Neural cell (in vitro differentiated cells): Measurements from ENCODE around the gene PKP1. TPM values are rescaled to one million over a fixed set of nuclear protein-coding genes. Genes with fewer than 3 reads are reported as not detected.

Experiments used
- H2AFZ ChIP-seq: fragments of 200-600, 300-800 bp; sonication (generic), shearing (Covaris generic); 2 replicates; pipeline ENCODE4 v1.6.0; 2014; ENCODE audit warnings: low read depth, mild to moderate bottlenecking, antibody characterized with exemption, low read length, moderate library complexity
- H3F3A ChIP-seq: fragments of 200-600 bp; shearing (Covaris generic); 2 replicates; pipeline ENCODE4 v1.6.1; 2016; ENCODE audit warnings: mild to moderate bottlenecking, moderate library complexity, mixed read lengths, antibody characterized with exemption, low read length; ENCODE audit not compliant: insufficient read depth, poor library complexity, severe bottlenecking
- H3K27ac ChIP-seq: fragments of 200-600, 300-800 bp; sonication (generic), shearing (Covaris generic); 2 replicates; pipeline ENCODE4 v1.5.1; 2014; ENCODE audit warnings: mild to moderate bottlenecking, low read length, moderate library complexity
- H3K27me3 ChIP-seq: fragments of 300-800, 200-600 bp; sonication (generic), shearing (Covaris generic); 2 replicates; pipeline ENCODE4 v1.6.0; 2014; ENCODE audit warnings: mild to moderate bottlenecking, low read depth, low read length, moderate library complexity; ENCODE audit not compliant: insufficient read depth
- H3K36me3 ChIP-seq: fragments of 300-800, 200-600 bp; sonication (generic), shearing (Covaris generic); 2 replicates; pipeline ENCODE4 v1.5.1; 2014; ENCODE audit warnings: mild to moderate bottlenecking, antibody characterized with exemption, low read length, moderate library complexity; ENCODE audit not compliant: insufficient read depth
- H3K4me2 ChIP-seq: fragments of 300-800, 200-600 bp; sonication (generic), shearing (Covaris generic); 2 replicates; pipeline ENCODE4 v1.6.0; 2014; ENCODE audit warnings: mild to moderate bottlenecking, low read length
- H3K4me3 ChIP-seq: fragments of 300-800, 200-600 bp; sonication (generic), shearing (Covaris generic); 2 replicates; pipeline ENCODE4 v1.5.1; 2014; ENCODE audit warnings: mild to moderate bottlenecking, low read length, moderate library complexity
- H3K79me2 ChIP-seq: fragments of 200-600 bp; shearing (Covaris generic); replicated peaks from 2 replicates; pipeline ENCODE4 v1.6.0; 2014; ENCODE audit warnings: mild to moderate bottlenecking, low read length, moderate library complexity; ENCODE audit not compliant: insufficient read depth
- H3K9ac ChIP-seq: fragments of 300-800, 200-600 bp; sonication (generic), shearing (Covaris generic); 2 replicates; pipeline ENCODE4 v1.6.1; 2016; ENCODE audit warnings: mild to moderate bottlenecking, low read length, mixed read lengths
- H3K9me2 ChIP-seq: fragments of 200-600 bp; shearing (Covaris generic); 2 replicates; pipeline ENCODE4 v1.6.1; 2016; ENCODE audit warnings: mild to moderate bottlenecking, low read length, mixed read lengths; ENCODE audit not compliant: insufficient read depth
- H3K9me3 ChIP-seq: fragments of 200-600, 300-800 bp; sonication (generic), shearing (Covaris generic); 2 replicates; pipeline ENCODE4 v1.6.1; 2016; ENCODE audit warnings: mild to moderate bottlenecking, mixed run types, low read length, moderate library complexity, mixed read lengths
- H4K20me1 ChIP-seq: fragments of 200-600 bp; shearing (Covaris generic); 2 replicates; pipeline ENCODE4 v1.6.1; 2016; ENCODE audit warnings: mild to moderate bottlenecking, mixed run types; ENCODE audit not compliant: insufficient read depth
- CTCF ChIP-seq: fragments of 450-650 bp; IDR thresholded peaks from 2 replicates; pipeline ENCODE4 v1.5.1; 2014; ENCODE audit warnings: antibody characterized with exemption, mild to moderate bottlenecking, moderate library complexity; ENCODE audit not compliant: poor library complexity, severe bottlenecking
- EP300 ChIP-seq: fragments of 450-650 bp; conservative IDR thresholded peaks from 2 replicates; pipeline ENCODE4 v1.6.1; 2014; ENCODE audit warnings: antibody characterized with exemption, mild to moderate bottlenecking, moderate library complexity; ENCODE audit not compliant: poor library complexity, severe bottlenecking
- EZH2 ChIP-seq: fragments of 200-600, 300-800 bp; shearing (Covaris generic), sonication (generic); IDR thresholded peaks from 2 replicates; pipeline ENCODE4 v1.6.1; 2014; ENCODE audit warnings: antibody characterized with exemption, low read length, borderline replicate concordance, mild to moderate bottlenecking; ENCODE audit not compliant: insufficient read depth, poor library complexity, severe bottlenecking
- MXI1 ChIP-seq: fragments of 450-650 bp; conservative IDR thresholded peaks from 2 replicates; pipeline ENCODE4 v1.6.1; 2014; ENCODE audit warnings: antibody characterized with exemption, mild to moderate bottlenecking; ENCODE audit not compliant: poor library complexity, severe bottlenecking
- POLR2AphosphoS5 ChIP-seq: IDR thresholded peaks from 2 replicates; pipeline ENCODE4 v1.6.1; 2012
- RAD21 ChIP-seq: fragments of 450-650 bp; conservative IDR thresholded peaks from 2 replicates; pipeline ENCODE4 v1.6.1; 2014; ENCODE audit warnings: antibody characterized with exemption, mild to moderate bottlenecking, moderate library complexity
- REST ChIP-seq: IDR thresholded peaks from 2 replicates; pipeline ENCODE4 v1.6.1; 2012; ENCODE audit warnings: borderline replicate concordance
- SMC3 ChIP-seq: fragments of 450-650 bp; conservative IDR thresholded peaks from 2 replicates; pipeline ENCODE4 v1.6.1; 2014; ENCODE audit warnings: antibody characterized with exemption, mild to moderate bottlenecking, moderate library complexity; ENCODE audit not compliant: poor library complexity
- TAF1 ChIP-seq: IDR thresholded peaks from 2 replicates; pipeline ENCODE4 v1.6.1; 2012; ENCODE audit warnings: low read depth
- polyA plus RNA-seq: library from polyadenylated mRNA; depleted of rRNA; stranded (reverse); fragments of >200 nt; gene quantifications from 2 replicates; pipeline ENCODE4 v1.2.3, GENCODE V29; 2014

Gene PKP1
- polyA plus RNA-seq, 1 donor from 2014 or later: not detected

GRCh38 chr1:201312298-201312697 lies 29.0 kb downstream of the PKP1 start:
- TF ChIP-seq MXI1: no peak
- TF ChIP-seq RAD21: no peak
- TF ChIP-seq CTCF: no peak
- no peak for TF ChIP-seq POLR2AphosphoS5
- no peak for TF ChIP-seq TAF1
- no peak for TF ChIP-seq REST
- no peak for TF ChIP-seq EZH2
- TF ChIP-seq SMC3: no peak
- TF ChIP-seq EP300: no peak
- no peaks in the 10 kb centered on the region for H3K36me3 ChIP-seq
- H4K20me1 ChIP-seq: no peaks in the 10 kb centered on the region
- H3K4me2 ChIP-seq: no peak overlapping the region
- no peaks in the 10 kb centered on the region for H3K9me2 ChIP-seq
- no peak overlapping the region for H3K4me3 ChIP-seq
- H3K27ac ChIP-seq: no peak overlapping the region
- H3K27me3 ChIP-seq: no peaks in the 10 kb centered on the region
- H3K79me2 ChIP-seq: no peaks in the 10 kb centered on the region
- no peak overlapping the region for H2AFZ ChIP-seq
- no peaks in the 10 kb centered on the region for H3F3A ChIP-seq
- no peaks in the 10 kb centered on the region for H3K9me3 ChIP-seq
- no peak overlapping the region for H3K9ac ChIP-seq

- H3K27me3 ChIP-seq: no peaks in the 10 kb centered on the region
- H4K20me1 ChIP-seq: no peaks in the 10 kb centered on the region
- H3K27ac ChIP-seq: no peak overlapping the region
- H3K9ac ChIP-seq: no peak overlapping the region
- H3K9me3 ChIP-seq: no peaks in the 10 kb centered on the region
- H3K79me2 ChIP-seq: no peaks in the 10 kb centered on the region
- no peak overlapping the region for H3K4me2 ChIP-seq
- H3F3A ChIP-seq: no peaks in the 10 kb centered on the region
- TF ChIP-seq SMC3: no peak
- no peak for TF ChIP-seq EP300
- no peak for TF ChIP-seq REST
- no peak for TF ChIP-seq EZH2
- no peak for TF ChIP-seq MXI1
- no peak for TF ChIP-seq CTCF
- TF ChIP-seq POLR2AphosphoS5: no peak
- no peak for TF ChIP-seq TAF1
- no peak for TF ChIP-seq RAD21
- H3K36me3 ChIP-seq: no peaks in the 10 kb centered on the region
- no peak overlapping the region for H2AFZ ChIP-seq
- H3K4me3 ChIP-seq: no peak overlapping the region
- H3K9me2 ChIP-seq: no peaks in the 10 kb centered on the region
These were observed 29.8 kb downstream of the PKP1 start for GRCh38 chr1:201313086-201313485.
